SK-N-SH (cell line): Measurements from ENCODE around the gene TMCO4. TPM values are rescaled to one million over a fixed set of nuclear protein-coding genes. Genes with fewer than 3 reads are reported as not detected.

Source experiments
- CTCF ChIA-PET: fragments of 300-600, 350-600 bp; formaldehyde crosslinking; extraction: SDS; loops from one replicate; lab custom pipeline; 2021; lab: Yijun Ruan, JAX
- POLR2A ChIA-PET: fragments of 350-600 bp; sonication (Branson Sonifier 250); formaldehyde crosslinking; extraction: SDS; loops from one replicate; lab custom pipeline; 2020; ENCODE audit warnings: antibody characterized with exemption, inconsistent platforms; lab: Yijun Ruan, JAX
- DNase-seq: peaks from one replicate; pipeline ENCODE4 v3.0.0; 2012
- H2AFZ ChIP-seq: fragments of 200-600 bp; sonication (generic); 2 replicates; pipeline ENCODE4 v1.8.1; 2016; ENCODE audit warnings: antibody characterized with exemption, mild to moderate bottlenecking, low read depth
- H3F3A ChIP-seq: fragments of 200-600 bp; sonication (generic); replicated peaks from 2 replicates; pipeline ENCODE3; 2016; ENCODE audit warnings: antibody characterized with exemption, mild to moderate bottlenecking; ENCODE audit not compliant: insufficient read depth
- H3K27ac ChIP-seq, 2 experiments: fragments of 200-500 bp in 1 of 2; fragments of 200-600 bp in 1 of 2; sonication (Bioruptor generic) in 1 of 2; sonication (generic), shearing (Covaris generic) in 1 of 2; 2 replicates each; pipeline versions ENCODE4 v1.5.1 to v1.6.1; 2014 to 2016; ENCODE audit warnings: low read depth in 2 of 2, inconsistent platforms in 1 of 2, low read length in 1 of 2, mild to moderate bottlenecking in 1 of 2, mixed read lengths in 1 of 2
- H3K27me3 ChIP-seq: fragments of 200-600 bp; sonication (generic), shearing (Covaris generic); 2 replicates; pipeline ENCODE4 v1.6.1; 2016; ENCODE audit warnings: mixed run types; ENCODE audit not compliant: insufficient read depth
- H3K36me3 ChIP-seq, 2 experiments: fragments of 200-500 bp in 1 of 2; fragments of 200-600 bp in 1 of 2; sonication (Bioruptor generic) in 1 of 2; sonication (generic) in 1 of 2; replicated peaks in 1 of 2; 2 replicates each; pipeline versions ENCODE3 to v1.5.1; 2014 to 2016; ENCODE audit warnings: low read length in 1 of 2, mild to moderate bottlenecking in 1 of 2; ENCODE audit not compliant: insufficient read depth in 2 of 2, control insufficient read depth in 1 of 2
- H3K4me1 ChIP-seq, 2 experiments: fragments of 200-500 bp in 1 of 2; fragments of 200-600 bp in 1 of 2; sonication (Bioruptor generic) in 1 of 2; sonication (generic), shearing (Covaris generic) in 1 of 2; 2 replicates each; pipeline versions ENCODE4 v1.5.1 to v1.6.1; 2014 to 2016; ENCODE audit warnings: low read depth in 1 of 2, low read length in 1 of 2, mixed run types in 1 of 2; ENCODE audit not compliant: insufficient read depth in 2 of 2, control insufficient read depth in 1 of 2
- H3K4me2 ChIP-seq: fragments of 200-600 bp; sonication (generic), shearing (Covaris generic); 2 replicates; pipeline ENCODE4 v1.6.1; 2017; ENCODE audit warnings: mixed run types
- H3K4me3 ChIP-seq, 2 experiments: fragments of 200-500 bp in 1 of 2; fragments of 200-600 bp in 1 of 2; sonication (Bioruptor generic) in 1 of 2; sonication (generic), shearing (Covaris generic) in 1 of 2; 2 replicates each; pipeline versions ENCODE4 v1.5.1 to v1.8.1; 2014 to 2016; ENCODE audit warnings: low read depth in 2 of 2, inconsistent platforms in 1 of 2, low read length in 1 of 2, mild to moderate bottlenecking in 1 of 2, mixed read lengths in 1 of 2, moderate library complexity in 1 of 2
- H3K79me2 ChIP-seq: fragments of 200-600 bp; sonication (generic); 2 replicates; pipeline ENCODE4 v1.8.1; 2017; ENCODE audit warnings: mild to moderate bottlenecking; ENCODE audit not compliant: insufficient read depth
- H3K9ac ChIP-seq: fragments of 200-600 bp; sonication (generic); 2 replicates; pipeline ENCODE4 v1.6.1; 2017; ENCODE audit warnings: mixed run types
- H3K9me2 ChIP-seq: fragments of 200-600 bp; sonication (generic); 2 replicates; pipeline ENCODE4 v1.6.1; 2017; ENCODE audit warnings: mixed run types
- H3K9me3 ChIP-seq: fragments of 200-600 bp; sonication (generic); 2 replicates; pipeline ENCODE4 v1.6.1; 2017; ENCODE audit warnings: mixed run types, mild to moderate bottlenecking, moderate library complexity
- H4K20me1 ChIP-seq: fragments of 200-600 bp; sonication (generic); 2 replicates; pipeline ENCODE4 v1.6.1; 2017; ENCODE audit warnings: mild to moderate bottlenecking, mixed run types; ENCODE audit not compliant: insufficient read depth
- CHD2 ChIP-seq: fragments of 150-350 bp; IDR thresholded peaks from 2 replicates; pipeline ENCODE4 v1.6.1; 2018; ENCODE audit warnings: low read length; ENCODE audit not compliant: partially characterized antibody
- EP300 ChIP-seq, 2 experiments: IDR thresholded peaks; 2 replicates each; pipeline versions ENCODE4 v1.4.0 to v1.6.1; 2012; ENCODE audit warnings: borderline replicate concordance in 1 of 2, low read depth in 1 of 2, low read length in 1 of 2
- EZH2phosphoT487 ChIP-seq: fragments of 200-600 bp; sonication (generic); IDR thresholded peaks from 2 replicates; pipeline ENCODE4 v1.6.1; 2017; ENCODE audit warnings: low read depth, mixed run types, mild to moderate bottlenecking, antibody characterized with exemption, moderate library complexity, borderline replicate concordance
- FOXJ3 ChIP-seq: sonication (generic); formaldehyde crosslinking; IDR thresholded peaks from 2 replicates; pipeline ENCODE4 v1.5.1; 2020; ENCODE audit warnings: mild to moderate bottlenecking, missing genetic modification reagents
- GABPA ChIP-seq: IDR thresholded peaks from 2 replicates; pipeline ENCODE4 v1.4.0; 2012; ENCODE audit warnings: low read depth, mild to moderate bottlenecking
- MEF2A ChIP-seq: IDR thresholded peaks from 2 replicates; pipeline ENCODE4 v1.4.0; 2012; ENCODE audit warnings: low read depth, borderline replicate concordance
- MXI1 ChIP-seq: IDR thresholded peaks from 2 replicates; pipeline ENCODE4 v1.6.1; 2012; ENCODE audit warnings: mild to moderate bottlenecking, low read depth, low read length, improper control_type of control experiment
- NFIC ChIP-seq: IDR thresholded peaks from 2 replicates; pipeline ENCODE4 v1.4.0; 2012; ENCODE audit warnings: borderline replicate concordance
- POLR2AphosphoS5 ChIP-seq: IDR thresholded peaks from 2 replicates; pipeline ENCODE4 v1.6.1; 2012; ENCODE audit warnings: low read depth, low read length
- RAD21 ChIP-seq: IDR thresholded peaks from 2 replicates; pipeline ENCODE4 v1.6.1; 2012; ENCODE audit warnings: mild to moderate bottlenecking, low read length
- RCOR1 ChIP-seq: fragments of 150-350 bp; IDR thresholded peaks from 2 replicates; pipeline ENCODE4 v1.6.1; 2017; ENCODE audit warnings: antibody characterized with exemption, low read length
- RFX5 ChIP-seq: IDR thresholded peaks from 2 replicates; pipeline ENCODE4 v1.6.1; 2012; ENCODE audit warnings: mild to moderate bottlenecking, improper control_type of control experiment, low read length
- SIN3A ChIP-seq: IDR thresholded peaks from 2 replicates; pipeline ENCODE4 v1.6.1; 2012; ENCODE audit warnings: low read depth, mild to moderate bottlenecking, low read length, moderate library complexity, borderline replicate concordance
- TCF12 ChIP-seq: IDR thresholded peaks from 2 replicates; pipeline ENCODE4 v1.4.0; 2012
- TEAD4 ChIP-seq: IDR thresholded peaks from 2 replicates; pipeline ENCODE4 v1.4.0; 2012; ENCODE audit warnings: mild to moderate bottlenecking, borderline replicate concordance; ENCODE audit not compliant: insufficient read depth
- YY1 ChIP-seq: IDR thresholded peaks from 2 replicates; pipeline ENCODE4 v1.4.0; 2012; ENCODE audit warnings: low read depth, mild to moderate bottlenecking
- WGBS: methylation state at CpG from one replicate; pipeline ENCODE4 v1.1.6; 2017; ENCODE audit warnings: low lambda C conversion rate; 5-methylcytosine and 5-hydroxymethylcytosine counted together
- polyA plus RNA-seq, 3 experiments: library from polyadenylated mRNA; depleted of rRNA; stranded (reverse); fragments of >200 nt; gene quantifications; 2 replicates each; pipeline ENCODE4 v1.2.3, GENCODE V29; 2012
- TF ChIP-seq, protein P1 (sequence below): IDR thresholded peaks from 2 replicates; pipeline ENCODE4; 2012
- TF ChIP-seq, protein P2 (sequence below): IDR thresholded peaks from 2 replicates; pipeline ENCODE4 v1.4.0; 2012; ENCODE audit warnings: low read depth
- TF ChIP-seq, protein P3 (sequence below): IDR thresholded peaks from 2 replicates; pipeline ENCODE4 v1.6.1; 2012; ENCODE audit warnings: mild to moderate bottlenecking, low read depth, low read length, moderate library complexity
- TF ChIP-seq, protein P4 (sequence below): IDR thresholded peaks from 2 replicates; pipeline ENCODE4 v1.4.0; 2012; ENCODE audit warnings: low read depth, borderline replicate concordance

TMCO4 gene
- polyA plus RNA-seq, 1 of the 3 experiments (the other 2 are of a cell fraction), result 4.2 TPM

DNA sequence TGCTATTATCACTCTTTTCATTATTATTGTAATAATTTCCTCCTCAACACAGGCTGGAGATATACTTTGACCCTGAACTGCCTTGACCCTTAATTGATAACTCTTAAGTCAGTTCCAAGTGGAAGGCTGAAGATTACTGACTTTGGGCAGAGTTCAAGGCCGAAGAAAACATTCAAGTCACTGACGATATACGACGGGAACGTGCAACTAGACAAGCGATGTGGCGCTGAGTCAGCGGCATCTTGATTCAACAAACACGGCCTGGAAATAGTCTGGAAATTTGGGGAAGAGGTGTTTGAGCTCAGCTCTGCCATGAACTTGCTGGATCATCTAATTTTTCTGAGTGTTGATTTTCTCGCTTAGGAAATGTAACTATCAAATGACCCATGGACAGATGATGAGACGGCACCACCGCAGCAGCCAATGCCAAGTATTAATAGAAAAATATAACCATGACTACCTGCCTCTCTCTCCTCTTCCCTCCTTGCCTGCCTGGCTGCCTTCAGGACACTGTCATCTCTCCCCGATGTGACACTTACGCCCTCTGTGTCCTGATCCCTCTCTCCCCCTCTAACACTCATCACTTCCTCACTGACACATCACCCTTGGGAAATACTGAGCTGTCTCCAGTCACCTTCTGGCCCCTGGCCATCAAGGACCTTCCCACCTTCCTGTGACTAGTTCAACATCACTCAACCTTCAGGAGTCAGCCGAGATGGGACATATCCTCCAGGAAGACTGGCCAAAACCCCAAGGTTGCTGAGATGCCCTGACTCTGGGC is 49.4 kb downstream of the TMCO4 start:
- no peak overlapping the region for H3K4me3 ChIP-seq
- H3K27me3 ChIP-seq, result no peaks in the 10 kb centered on the region
- no peaks in the 10 kb centered on the region for H3K9me3 ChIP-seq
- no peak overlapping the region; a peak in 1 of 4 replicates for H3K27ac ChIP-seq
- H3K9ac ChIP-seq, result no peak overlapping the region
- peaks cover 3% of the 10 kb centered on the region for H3F3A ChIP-seq
- no peaks in the 10 kb centered on the region for H3K79me2 ChIP-seq
- TF ChIP-seq NFIC (no peak), YY1 (no peak), EP300 (IDR thresholded peaks at IDR 0.05; ENCODE audit: borderline replicate concordance in 1 of 2, low read depth in 1 of 2, low read length in 1 of 2) (no peak), TEAD4 (no peak), RCOR1 (no peak), MXI1 (no peak), POLR2AphosphoS5 (no peak), RAD21 (no peak), RFX5 (no peak), CHD2 (no peak), GABPA (no peak), TCF12 (no peak), MEF2A (no peak), EZH2phosphoT487 (no peak), FOXJ3 (CRISPR knock-in tag) (no peak), SIN3A (no peak)
- TF ChIP-seq, protein P1, sequence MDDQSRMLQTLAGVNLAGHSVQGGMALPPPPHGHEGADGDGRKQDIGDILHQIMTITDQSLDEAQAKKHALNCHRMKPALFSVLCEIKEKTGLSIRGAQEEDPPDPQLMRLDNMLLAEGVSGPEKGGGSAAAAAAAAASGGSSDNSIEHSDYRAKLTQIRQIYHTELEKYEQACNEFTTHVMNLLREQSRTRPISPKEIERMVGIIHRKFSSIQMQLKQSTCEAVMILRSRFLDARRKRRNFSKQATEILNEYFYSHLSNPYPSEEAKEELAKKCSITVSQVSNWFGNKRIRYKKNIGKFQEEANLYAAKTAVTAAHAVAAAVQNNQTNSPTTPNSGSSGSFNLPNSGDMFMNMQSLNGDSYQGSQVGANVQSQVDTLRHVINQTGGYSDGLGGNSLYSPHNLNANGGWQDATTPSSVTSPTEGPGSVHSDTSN, result no peak
- TF ChIP-seq, protein P2, sequence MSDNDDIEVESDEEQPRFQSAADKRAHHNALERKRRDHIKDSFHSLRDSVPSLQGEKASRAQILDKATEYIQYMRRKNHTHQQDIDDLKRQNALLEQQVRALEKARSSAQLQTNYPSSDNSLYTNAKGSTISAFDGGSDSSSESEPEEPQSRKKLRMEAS, result no peak
- TF ChIP-seq, protein P3, sequence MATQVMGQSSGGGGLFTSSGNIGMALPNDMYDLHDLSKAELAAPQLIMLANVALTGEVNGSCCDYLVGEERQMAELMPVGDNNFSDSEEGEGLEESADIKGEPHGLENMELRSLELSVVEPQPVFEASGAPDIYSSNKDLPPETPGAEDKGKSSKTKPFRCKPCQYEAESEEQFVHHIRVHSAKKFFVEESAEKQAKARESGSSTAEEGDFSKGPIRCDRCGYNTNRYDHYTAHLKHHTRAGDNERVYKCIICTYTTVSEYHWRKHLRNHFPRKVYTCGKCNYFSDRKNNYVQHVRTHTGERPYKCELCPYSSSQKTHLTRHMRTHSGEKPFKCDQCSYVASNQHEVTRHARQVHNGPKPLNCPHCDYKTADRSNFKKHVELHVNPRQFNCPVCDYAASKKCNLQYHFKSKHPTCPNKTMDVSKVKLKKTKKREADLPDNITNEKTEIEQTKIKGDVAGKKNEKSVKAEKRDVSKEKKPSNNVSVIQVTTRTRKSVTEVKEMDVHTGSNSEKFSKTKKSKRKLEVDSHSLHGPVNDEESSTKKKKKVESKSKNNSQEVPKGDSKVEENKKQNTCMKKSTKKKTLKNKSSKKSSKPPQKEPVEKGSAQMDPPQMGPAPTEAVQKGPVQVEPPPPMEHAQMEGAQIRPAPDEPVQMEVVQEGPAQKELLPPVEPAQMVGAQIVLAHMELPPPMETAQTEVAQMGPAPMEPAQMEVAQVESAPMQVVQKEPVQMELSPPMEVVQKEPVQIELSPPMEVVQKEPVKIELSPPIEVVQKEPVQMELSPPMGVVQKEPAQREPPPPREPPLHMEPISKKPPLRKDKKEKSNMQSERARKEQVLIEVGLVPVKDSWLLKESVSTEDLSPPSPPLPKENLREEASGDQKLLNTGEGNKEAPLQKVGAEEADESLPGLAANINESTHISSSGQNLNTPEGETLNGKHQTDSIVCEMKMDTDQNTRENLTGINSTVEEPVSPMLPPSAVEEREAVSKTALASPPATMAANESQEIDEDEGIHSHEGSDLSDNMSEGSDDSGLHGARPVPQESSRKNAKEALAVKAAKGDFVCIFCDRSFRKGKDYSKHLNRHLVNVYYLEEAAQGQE, result no peak
- TF ChIP-seq, protein P4, sequence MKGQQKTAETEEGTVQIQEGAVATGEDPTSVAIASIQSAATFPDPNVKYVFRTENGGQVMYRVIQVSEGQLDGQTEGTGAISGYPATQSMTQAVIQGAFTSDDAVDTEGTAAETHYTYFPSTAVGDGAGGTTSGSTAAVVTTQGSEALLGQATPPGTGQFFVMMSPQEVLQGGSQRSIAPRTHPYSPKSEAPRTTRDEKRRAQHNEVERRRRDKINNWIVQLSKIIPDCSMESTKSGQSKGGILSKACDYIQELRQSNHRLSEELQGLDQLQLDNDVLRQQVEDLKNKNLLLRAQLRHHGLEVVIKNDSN, result no peak
- no peaks in the 10 kb centered on the region for H3K36me3 ChIP-seq
- no peaks in the 10 kb centered on the region for H4K20me1 ChIP-seq
- no peak overlapping the region for H3K4me2 ChIP-seq
- H2AFZ ChIP-seq, result no peak overlapping the region
- no peak for DNase-seq
- 89% methylated on average over 15 of the region's 15 CpGs for WGBS
- peaks cover 0 to 2% of the 10 kb centered on the region in 2 experiments; a peak in 1 of 4 replicates for H3K4me1 ChIP-seq
- POLR2A ChIA-PET, result no interaction called here
- H3K9me2 ChIP-seq, result no peaks in the 10 kb centered on the region
- CTCF ChIA-PET, result interaction anchor here (1.3 to 1.9 kb wide), 2 partner anchors 11 to 46 kb away, joined by 3 to 9 read pairs; no protein-coding TSS in a partner anchor
